ENCODE measurements around the gene FAM193B.
"Not testable (repeated sequence)": the region's sequence is repeated elsewhere in the genome, so short reads cannot be mapped to it uniquely, and the experiment has no call there.

FAM193B gene

DNA sequence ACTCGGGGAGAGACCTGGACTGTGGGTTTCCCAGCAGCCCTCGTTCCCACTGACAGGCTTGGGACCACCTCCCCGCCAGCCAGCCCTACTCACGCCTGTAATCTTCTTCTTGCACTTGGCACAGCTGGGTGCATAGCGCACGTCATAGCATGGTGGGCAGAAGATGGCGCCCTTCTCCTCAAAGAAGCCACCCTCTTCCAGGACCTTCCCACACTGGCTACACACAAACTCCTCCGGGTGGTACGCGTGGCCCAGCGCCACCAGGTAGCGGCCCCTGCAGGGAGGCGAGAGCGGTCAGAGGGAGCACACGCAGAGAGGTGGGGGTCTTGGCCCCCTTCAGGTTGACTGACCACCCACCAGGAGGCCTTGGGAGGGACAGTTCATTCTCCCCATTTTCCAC is 66.4 kb downstream of the FAM193B start:
- no peak overlapping the region for H3K4me3 ChIP-seq (ENCODE audit: insufficient read depth, low read length, poor library complexity, severe bottlenecking)
- no peak overlapping the region for H3K4me2 ChIP-seq (ENCODE audit: low read depth, low read length, poor library complexity, severe bottlenecking)
- no peak overlapping the region for H3K27ac ChIP-seq (ENCODE audit: low read depth, low read length)
- H3K9ac ChIP-seq (ENCODE audit: low read length), result no peak overlapping the region
- no peaks in the 10 kb centered on the region for H3K9me3 ChIP-seq (ENCODE audit: insufficient read depth, low read length)
- H3K36me3 ChIP-seq (ENCODE audit: low read length), result no peaks in the 10 kb centered on the region
- TF ChIP-seq CTCF (IDR thresholded peaks at IDR 0.05; ENCODE audit: insufficient read depth, low read length, poor library complexity, severe bottlenecking), result no peak
- TF ChIP-seq EZH2phosphoT487 (conservative IDR thresholded peaks at IDR 0.05; ENCODE audit: low read length), result no peak
- no peaks in the 10 kb centered on the region for H3F3A ChIP-seq (ENCODE audit: insufficient read depth)
- H2AFZ ChIP-seq (ENCODE audit: low read depth, low read length, severe bottlenecking), result no peak overlapping the region
- H3K27me3 ChIP-seq (ENCODE audit: low read length), result no peaks in the 10 kb centered on the region
- H4K20me1 ChIP-seq (ENCODE audit: low read depth, low read length), result no peaks in the 10 kb centered on the region
- H3K9me2 ChIP-seq (replicated peaks; ENCODE audit: insufficient read depth, low read length), result no peaks in the 10 kb centered on the region
- no peaks in the 10 kb centered on the region for H3K79me2 ChIP-seq (ENCODE audit: insufficient read depth, low read length)

GRCh38 chr5:177487144-177487543 is 67.2 kb downstream of the FAM193B start:
- H4K20me1 ChIP-seq (ENCODE audit: low read depth, low read length), result no peaks in the 10 kb centered on the region
- TF ChIP-seq EZH2phosphoT487 (conservative IDR thresholded peaks at IDR 0.05; ENCODE audit: low read length) (no peak), CTCF (IDR thresholded peaks at IDR 0.05; ENCODE audit: insufficient read depth, low read length, poor library complexity, severe bottlenecking) (no peak)
- H3F3A ChIP-seq (ENCODE audit: insufficient read depth), result no peaks in the 10 kb centered on the region
- no peak overlapping the region for H3K9ac ChIP-seq (ENCODE audit: low read length)
- H3K9me3 ChIP-seq (ENCODE audit: insufficient read depth, low read length), result no peaks in the 10 kb centered on the region
- H3K4me3 ChIP-seq (ENCODE audit: insufficient read depth, low read length, poor library complexity, severe bottlenecking), result no peak overlapping the region
- no peaks in the 10 kb centered on the region for H3K27me3 ChIP-seq (ENCODE audit: low read length)
- no peaks in the 10 kb centered on the region for H3K9me2 ChIP-seq (replicated peaks; ENCODE audit: insufficient read depth, low read length)
- H3K27ac ChIP-seq (ENCODE audit: low read depth, low read length), result no peak overlapping the region
- no peak overlapping the region for H3K4me2 ChIP-seq (ENCODE audit: low read depth, low read length, poor library complexity, severe bottlenecking)
- H2AFZ ChIP-seq (ENCODE audit: low read depth, low read length, severe bottlenecking), result no peak overlapping the region
- no peaks in the 10 kb centered on the region for H3K79me2 ChIP-seq (ENCODE audit: insufficient read depth, low read length)
- H3K36me3 ChIP-seq (ENCODE audit: low read length), result no peaks in the 10 kb centered on the region

DNA sequence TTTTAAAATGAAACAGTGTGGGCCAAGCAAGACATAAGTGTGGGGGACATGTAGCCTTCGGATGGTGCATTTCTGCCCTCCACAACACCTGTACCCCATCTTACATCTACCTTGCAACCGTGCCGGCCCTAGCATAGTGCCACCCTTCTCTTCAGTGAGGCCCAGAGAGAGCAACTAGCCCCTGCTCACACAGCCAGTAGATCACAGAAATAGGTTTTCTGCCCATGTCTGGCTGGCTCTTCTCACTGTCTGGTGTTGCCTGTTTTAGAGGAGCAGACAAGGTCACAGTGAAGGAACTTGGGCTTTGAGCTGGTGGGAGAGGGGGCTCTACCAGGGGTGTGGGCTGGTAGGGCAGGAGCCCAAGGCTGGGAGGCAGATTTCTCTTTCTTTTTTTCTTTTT is 68.1 kb downstream of the FAM193B start:
- Histone ChIP-seq H3K79me2 (ENCODE audit: insufficient read depth, low read length) (no peaks in the 10 kb centered on the region), H3F3A (ENCODE audit: insufficient read depth) (no peaks in the 10 kb centered on the region), H2AFZ (ENCODE audit: low read depth, low read length, severe bottlenecking) (no peak overlapping the region), H3K27me3 (ENCODE audit: low read length) (no peaks in the 10 kb centered on the region), H3K9me2 (replicated peaks; ENCODE audit: insufficient read depth, low read length) (no peaks in the 10 kb centered on the region), H3K9me3 (ENCODE audit: insufficient read depth, low read length) (no peaks in the 10 kb centered on the region), H4K20me1 (ENCODE audit: low read depth, low read length) (no peaks in the 10 kb centered on the region), H3K9ac (ENCODE audit: low read length) (no peak overlapping the region), H3K4me2 (ENCODE audit: low read depth, low read length, poor library complexity, severe bottlenecking) (no peak overlapping the region), H3K4me3 (ENCODE audit: insufficient read depth, low read length, poor library complexity, severe bottlenecking) (no peak overlapping the region), H3K27ac (ENCODE audit: low read depth, low read length) (no peak overlapping the region), H3K36me3 (ENCODE audit: low read length) (no peaks in the 10 kb centered on the region)
- TF ChIP-seq EZH2phosphoT487 (conservative IDR thresholded peaks at IDR 0.05; ENCODE audit: low read length), result no peak
- no peak for TF ChIP-seq CTCF (IDR thresholded peaks at IDR 0.05; ENCODE audit: insufficient read depth, low read length, poor library complexity, severe bottlenecking)

DNA sequence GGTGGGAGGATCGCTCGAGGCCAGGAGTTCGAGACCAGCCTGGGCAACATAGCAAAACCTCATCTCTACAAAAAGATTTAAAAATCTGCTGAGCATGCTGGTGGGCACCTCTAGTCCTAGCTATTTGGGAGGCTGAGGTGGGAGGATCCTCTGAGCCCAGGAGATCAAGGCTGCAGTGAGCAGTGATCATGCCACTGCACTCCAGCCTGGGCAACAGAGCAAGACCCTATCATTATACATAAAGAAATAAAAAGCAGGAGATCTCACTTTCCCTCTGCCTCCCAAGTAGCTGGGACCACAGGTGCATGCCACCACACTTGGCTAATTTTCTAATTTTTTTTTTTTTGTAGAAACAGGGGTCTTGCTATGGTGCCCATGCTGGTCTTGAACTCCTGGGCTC is 68.6 kb downstream of the FAM193B start:
- H3K27me3 ChIP-seq (ENCODE audit: low read length); H4K20me1 ChIP-seq (ENCODE audit: low read depth, low read length); H2AFZ ChIP-seq (ENCODE audit: low read depth, low read length, severe bottlenecking); H3K79me2 ChIP-seq (ENCODE audit: insufficient read depth, low read length); H3K9me2 ChIP-seq (replicated peaks; ENCODE audit: insufficient read depth, low read length); H3K4me3 ChIP-seq (ENCODE audit: insufficient read depth, low read length, poor library complexity, severe bottlenecking); H3K36me3 ChIP-seq (ENCODE audit: low read length); H3K9ac ChIP-seq (ENCODE audit: low read length); H3K9me3 ChIP-seq (ENCODE audit: insufficient read depth, low read length); H3F3A ChIP-seq (ENCODE audit: insufficient read depth); H3K27ac ChIP-seq (ENCODE audit: low read depth, low read length); H3K4me2 ChIP-seq (ENCODE audit: low read depth, low read length, poor library complexity, severe bottlenecking): not testable (repeated sequence)
